Measurements from ENCODE around the gene EXOC6B.

Gene EXOC6B

GRCh38 chr2:72674982-72675915 lies 150.6 kb downstream of the EXOC6B start:
- TF ChIP-seq CREB5 (CRISPR knock-in tag; IDR thresholded peaks at IDR 0.05; ENCODE audit: low read depth) = no peak
- TF ChIP-seq ZNF565 (CRISPR knock-in tag; conservative IDR thresholded peaks at IDR 0.05; ENCODE audit: low read depth) = no peak
- TF ChIP-seq TCF4 (CRISPR knock-in tag; IDR thresholded peaks at IDR 0.05; ENCODE audit: borderline replicate concordance) = no peak
- TF ChIP-seq OSR1 (CRISPR knock-in tag; IDR thresholded peaks at IDR 0.05) = no peak
- TF ChIP-seq CSRNP3 (CRISPR knock-in tag; IDR thresholded peaks at IDR 0.05) = no peak
- peak; percentile 13; the same call in 1 of the 3 replicates for ATAC-seq

- no peak for ATAC-seq
- no peak for TF ChIP-seq PATZ1 (CRISPR knock-in tag; IDR thresholded peaks at IDR 0.05; ENCODE audit: borderline replicate concordance)
- TF ChIP-seq OSR1 (CRISPR knock-in tag; IDR thresholded peaks at IDR 0.05) = no peak
- no peak for TF ChIP-seq ESRRG (CRISPR knock-in tag; IDR thresholded peaks at IDR 0.05)
- no peak for TF ChIP-seq TSHZ2 (CRISPR knock-in tag; IDR thresholded peaks at IDR 0.05)
- no peak for TF ChIP-seq ZNF565 (CRISPR knock-in tag; conservative IDR thresholded peaks at IDR 0.05; ENCODE audit: low read depth)
- no peak for TF ChIP-seq ARNTL (CRISPR knock-in tag; IDR thresholded peaks at IDR 0.05; ENCODE audit: borderline replicate concordance, low read depth)
- TF ChIP-seq PPARA (CRISPR knock-in tag; IDR thresholded peaks at IDR 0.05; ENCODE audit: borderline replicate concordance) = no peak
- TF ChIP-seq TOX (CRISPR knock-in tag; IDR thresholded peaks at IDR 0.05; ENCODE audit: borderline replicate concordance) = no peak
- TF ChIP-seq CSDC2 (CRISPR knock-in tag; IDR thresholded peaks at IDR 0.05) = no peak
- TF ChIP-seq ZFP30 (CRISPR knock-in tag; IDR thresholded peaks at IDR 0.05) = no peak
- no peak for TF ChIP-seq ZNF8 (CRISPR knock-in tag; IDR thresholded peaks at IDR 0.05)
- no peak for TF ChIP-seq RARB (CRISPR knock-in tag; IDR thresholded peaks at IDR 0.05)
Measured at GRCh38 chr2:72673279-72673678, 152.6 kb downstream of the EXOC6B start.

GRCh38 chr2:72669121-72669520 lies 156.7 kb downstream of the EXOC6B start:
- no peak for TF ChIP-seq CREB5 (CRISPR knock-in tag; IDR thresholded peaks at IDR 0.05; ENCODE audit: low read depth)
- TF ChIP-seq ESRRG (CRISPR knock-in tag; IDR thresholded peaks at IDR 0.05) = no peak
- no peak for TF ChIP-seq SNAI2 (CRISPR knock-in tag; IDR thresholded peaks at IDR 0.05)
- peak; percentile 55 for TF ChIP-seq ISL1 (CRISPR knock-in tag; IDR thresholded peaks at IDR 0.05)
- TF ChIP-seq PPARA (CRISPR knock-in tag; IDR thresholded peaks at IDR 0.05; ENCODE audit: borderline replicate concordance) = no peak
- ATAC-seq = no peak

- no peak for ATAC-seq
- TF ChIP-seq POU6F1 (CRISPR knock-in tag; IDR thresholded peaks at IDR 0.05; ENCODE audit: borderline replicate concordance, low read depth) (no peak), ARNTL (CRISPR knock-in tag; IDR thresholded peaks at IDR 0.05; ENCODE audit: borderline replicate concordance, low read depth) (no peak), OSR1 (CRISPR knock-in tag; IDR thresholded peaks at IDR 0.05) (no peak), CSDC2 (CRISPR knock-in tag; IDR thresholded peaks at IDR 0.05) (no peak), CREB5 (CRISPR knock-in tag; IDR thresholded peaks at IDR 0.05; ENCODE audit: low read depth) (no peak), SNAI2 (CRISPR knock-in tag; IDR thresholded peaks at IDR 0.05) (no peak), ZNF8 (CRISPR knock-in tag; IDR thresholded peaks at IDR 0.05) (no peak), GLIS3 (CRISPR knock-in tag; IDR thresholded peaks at IDR 0.05) (no peak), PPARA (CRISPR knock-in tag; IDR thresholded peaks at IDR 0.05; ENCODE audit: borderline replicate concordance) (no peak), ZNF565 (CRISPR knock-in tag; conservative IDR thresholded peaks at IDR 0.05; ENCODE audit: low read depth) (no peak), ZFP3 (CRISPR knock-in tag; IDR thresholded peaks at IDR 0.05) (no peak), BACH2 (CRISPR knock-in tag; IDR thresholded peaks at IDR 0.05; ENCODE audit: borderline replicate concordance) (no peak)
Measured at GRCh38 chr2:72668647-72669046, 157.2 kb downstream of the EXOC6B start.

Measured in SK-N-SH treated with all-trans-retinoic acid at 6 μM for 48 hours (cell line).